K562 (cell line): ENCODE data around the gene SLC9A3. TPM values are rescaled to one million over a fixed set of nuclear protein-coding genes. Genes with fewer than 3 reads are reported as not detected.

Experiments
- ATAC-seq: fragments of 200-7000 bp; cut with Tn5 transposase; 3 replicates; pipeline ENCODE4 v1.9.1; 2020; ENCODE audit warnings: moderate library complexity
- BruUV-seq: library from RNA; stranded (reverse); fragments of 400-500 nt; replicated peaks from 2 replicates; lab custom pipeline; 2021; lab: Mats Ljungman, UMichigan
- CTCF ChIA-PET: fragments of 300-600 bp; formaldehyde crosslinking; extraction: SDS; loops from one replicate; lab custom pipeline; 2021; ENCODE audit warnings: low intra/inter-chr PET ratio; lab: Yijun Ruan, JAX
- POLR2A ChIA-PET: fragments of 300-600, 350-650 bp; sonication (Branson Sonifier 250); formaldehyde crosslinking; extraction: SDS; loops from one replicate; lab custom pipeline; 2021; ENCODE audit warnings: antibody characterized with exemption, inconsistent platforms; lab: Yijun Ruan, JAX
- DNase-seq, 4 experiments: peaks; one replicate each; pipeline versions ENCODE4 v3.0.0 to v3.0.0-alpha.2; 2011 to 2018; ENCODE audit warnings: low spot score in 3 of 4, mixed read lengths in 3 of 4; ENCODE audit errors: extremely low read depth in 1 of 4
- FAIRE-seq: peaks from 2 replicates; lab custom pipeline; 2011; peaks lifted over from hg19 to GRCh38; lab: Jason Lieb, UNC
- H2AFZ ChIP-seq: 2 replicates; pipeline ENCODE4 v1.6.0; 2011; ENCODE audit warnings: low read depth, low read length, control low read depth, inconsistent platforms
- H3K27ac ChIP-seq: fragments of 200-600 bp; 3 replicates; pipeline ENCODE4 v1.8.0; 2011; ENCODE audit warnings: low read depth, mild to moderate bottlenecking, control low read depth, inconsistent platforms, low read length, moderate library complexity, mixed read lengths; ENCODE audit errors: extremely low read depth
- H3K27me3 ChIP-seq, 2 experiments: fragments of 300-600 bp in 1 of 2; 2 replicates in 1 of 2; 3 replicates in 1 of 2; pipeline versions ENCODE4 v1.6.0 to v1.8.0; 2011; ENCODE audit warnings: inconsistent platforms in 2 of 2, low read length in 2 of 2, mild to moderate bottlenecking in 1 of 2, mixed read lengths in 1 of 2, moderate library complexity in 1 of 2; ENCODE audit not compliant: control insufficient read depth in 2 of 2, insufficient read depth in 2 of 2
- H3K36me3 ChIP-seq: fragments of 300-600 bp; 3 replicates; pipeline ENCODE4 v1.8.0; 2011; ENCODE audit warnings: mild to moderate bottlenecking, low read length, inconsistent platforms; ENCODE audit not compliant: control insufficient read depth, insufficient read depth
- H3K4me1 ChIP-seq, 2 experiments: fragments of 200-600 bp in 1 of 2; replicated peaks in 1 of 2; 2 replicates in 1 of 2; 3 replicates in 1 of 2; pipeline versions ENCODE4 v1.5.1 to v1.8.0; 2011; ENCODE audit warnings: inconsistent platforms in 2 of 2, low read length in 2 of 2, mild to moderate bottlenecking in 1 of 2, mixed read lengths in 1 of 2, moderate library complexity in 1 of 2; ENCODE audit not compliant: control insufficient read depth in 2 of 2, insufficient read depth in 2 of 2
- H3K4me2 ChIP-seq: 2 replicates; pipeline ENCODE4 v1.6.1; 2011; ENCODE audit warnings: low read length, control low read depth, inconsistent platforms, mixed read lengths; ENCODE audit not compliant: insufficient read depth
- H3K4me3 ChIP-seq: fragments of 200-600 bp; sonication (generic), shearing (Covaris generic); 2 replicates; pipeline ENCODE4 v1.5.1; 2016; ENCODE audit warnings: control low read depth, inconsistent platforms
- H3K79me2 ChIP-seq: fragments of 200-600 bp; 3 replicates; pipeline ENCODE4 v1.8.0; 2011; ENCODE audit warnings: low read length, inconsistent platforms; ENCODE audit not compliant: control insufficient read depth, insufficient read depth
- H3K9ac ChIP-seq, 2 experiments: 2 replicates each; pipeline versions ENCODE4 v1.6.0 to v1.6.1; 2011; ENCODE audit warnings: low read depth in 2 of 2, low read length in 2 of 2, control low read depth in 1 of 2, inconsistent platforms in 1 of 2, mild to moderate bottlenecking in 1 of 2, mixed read lengths in 1 of 2; ENCODE audit not compliant: insufficient read depth in 1 of 2
- H3K9me1 ChIP-seq: one replicate; pipeline ENCODE4 v1.6.0; 2011; ENCODE audit warnings: inconsistent platforms, mild to moderate bottlenecking, low read length, moderate library complexity; ENCODE audit not compliant: control insufficient read depth, insufficient read depth
- H3K9me3 ChIP-seq: replicated peaks from 2 replicates; pipeline ENCODE4 v1.5.1; 2011; ENCODE audit warnings: low read depth, low read length, inconsistent platforms; ENCODE audit not compliant: control insufficient read depth, insufficient read depth
- H4K20me1 ChIP-seq: replicated peaks from 2 replicates; pipeline ENCODE4 v1.6.1; 2011; ENCODE audit warnings: low read length, inconsistent platforms, mixed read lengths; ENCODE audit not compliant: control insufficient read depth, insufficient read depth
- ATF3 ChIP-seq, 2 experiments: fragments of 450-650 bp in 1 of 2; sonication (generic) in 1 of 2; formaldehyde crosslinking in 1 of 2; IDR thresholded peaks in 1 of 2; conservative IDR thresholded peaks in 1 of 2; 2 replicates each; pipeline versions ENCODE4 v1.6.1 to v1.8.1; 2016 to 2023; ENCODE audit warnings: mild to moderate bottlenecking in 2 of 2, moderate library complexity in 2 of 2, inconsistent platforms in 1 of 2, missing genetic modification reagents in 1 of 2
- CC2D1A ChIP-seq: fragments of 450-650 bp; IDR thresholded peaks from 2 replicates; pipeline ENCODE4 v1.6.1; 2017; ENCODE audit warnings: mild to moderate bottlenecking
- MAFK ChIP-seq: IDR thresholded peaks from 2 replicates; pipeline ENCODE4 v1.6.1; 2011; ENCODE audit warnings: low read length, improper control_type of control experiment
- NFYB ChIP-seq: IDR thresholded peaks from 2 replicates; pipeline ENCODE4 v1.6.1; 2011; ENCODE audit warnings: mild to moderate bottlenecking, moderate library complexity; ENCODE audit not compliant: insufficient read length; ENCODE audit errors: extremely low read depth
- PCBP1 ChIP-seq: fragments of 200-400 bp; formaldehyde crosslinking; IDR thresholded peaks from 2 replicates; pipeline ENCODE4 v1.6.1; 2018; ENCODE audit warnings: mild to moderate bottlenecking, low read depth, low read length; ENCODE audit not compliant: poor library complexity, severe bottlenecking
- PHB2 ChIP-seq: fragments of 450-650 bp; IDR thresholded peaks from 2 replicates; pipeline ENCODE4 v1.6.1; 2017; ENCODE audit warnings: low read depth
- POLR2AphosphoS5 ChIP-seq: IDR thresholded peaks from 2 replicates; pipeline ENCODE4 v1.6.1; 2011; ENCODE audit warnings: mild to moderate bottlenecking, low read depth, low read length, moderate library complexity; ENCODE audit not compliant: control insufficient read depth, insufficient read depth
- SAFB ChIP-seq: fragments of 200-400 bp; formaldehyde crosslinking; IDR thresholded peaks from 2 replicates; pipeline ENCODE4 v1.6.1; 2017; ENCODE audit warnings: low read depth, low read length, borderline replicate concordance
- SRSF9 ChIP-seq: fragments of 200-400 bp; formaldehyde crosslinking; IDR thresholded peaks from 2 replicates; pipeline ENCODE4 v1.6.1; 2017; ENCODE audit warnings: low read depth, low read length, borderline replicate concordance
- TCF7 ChIP-seq: sonication (generic); IDR thresholded peaks from 2 replicates; pipeline ENCODE4 v1.6.1; 2016; ENCODE audit warnings: antibody characterized with exemption, borderline replicate concordance
- WGBS: fragments of 100-300 bp; shearing (Covaris generic); methylation state at CpG from one replicate; pipeline ENCODE4 v1.1.6; 2016; ENCODE audit warnings: low coverage, mixed read lengths; ENCODE audit not compliant: insufficient coverage; ENCODE audit errors: missing lambda C conversion rate; 5-methylcytosine and 5-hydroxymethylcytosine counted together
- in situ Hi-C: fragments of 300-500 bp; cut with MboI; formaldehyde crosslinking; loops from 4 replicates; pipeline ENCODE4 v1.15.0; 2018; ENCODE audit warnings: inconsistent platforms, mixed read lengths
- intact Hi-C: fragments of 100-400 bp; cut with micrococcal nuclease; formaldehyde crosslinking; loops from 2 replicates; pipeline ENCODE4 v1.14.2; 2022
- polyA plus RNA-seq, 8 experiments: library from polyadenylated mRNA; depleted of rRNA in 4 of 8; stranded (reverse) in 5 of 8; unstranded in 3 of 8; fragments of >200 nt; fragmentation: Nextera tagmentation in 2 of 8; fragmentation: Illumina TruSeq in 1 of 8; extraction: Ambion mirVana in 2 of 8; extraction: Trizol in 1 of 8; gene quantifications; 2 replicates each; pipeline versions ENCODE4 v1.2.1 to v1.2.3, GENCODE V29; 2011 to 2014; ENCODE audit warnings: inconsistent platforms in 1 of 8, missing spikeins in 1 of 8
- total RNA-seq, 7 experiments: library from RNA; depleted of rRNA in 6 of 7; stranded (reverse); fragments of >200 nt in 6 of 7; fragmentation: Illumina TruSeq in 2 of 7; extraction: Trizol in 2 of 7; gene quantifications; 2 replicates each; pipeline versions ENCODE4 v1.2.1 to v1.2.3, GENCODE V29; 2011 to 2021; ENCODE audit warnings: low replicate concordance in 1 of 7

SLC9A3 gene
- total and polyA plus RNA-seq, 9 of the 15 experiments (the other 6 are each of a cell fraction or from before 2014, with no cell fraction given) = 1.5 to 5.8 (median 3.7) TPM; not detected in 2

- WGBS = 13% methylated on average over 38 of the region's 41 CpGs
- TF ChIP-seq NFYB = no peak
- TF ChIP-seq SAFB = no peak
- no peak for TF ChIP-seq POLR2AphosphoS5
- TF ChIP-seq MAFK = no peak
- TF ChIP-seq ATF3 (IDR thresholded peaks at IDR 0.05) = no peak
- TF ChIP-seq ATF3 (CRISPR knock-in tag; conservative IDR thresholded peaks at IDR 0.05) = no peak
- no peak for TF ChIP-seq SRSF9
- TF ChIP-seq PHB2 = no peak
- no peak for TF ChIP-seq CC2D1A
- TF ChIP-seq PCBP1 = no peak
- no peak for TF ChIP-seq TCF7
Observed at GRCh38 chr5:534743-535671, 10.8 kb upstream of the SLC9A3 start.

More at GRCh38 chr5:534743-535671, 10.8 kb upstream of the SLC9A3 start:
- Histone ChIP-seq H2AFZ (no peak overlapping the region), H3K9ac (no peak overlapping the region), H3K36me3 (no peaks in the 10 kb centered on the region), H4K20me1 (peaks cover 39% of the 10 kb centered on the region), H3K79me2 (no peaks in the 10 kb centered on the region), H3K4me3 (no peak overlapping the region), H3K9me1 (no peaks in the 10 kb centered on the region), H3K4me1 (peaks cover 0 to 48% of the 10 kb centered on the region in 2 experiments; a peak in 1 of 5 replicates), H3K27ac (no peak overlapping the region), H3K27me3 (peaks cover 68 to 94% of the 10 kb centered on the region in 2 experiments), H3K9me3 (no peaks in the 10 kb centered on the region), H3K4me2 (no peak overlapping the region)
- FAIRE-seq (no peak), ATAC-seq (no peak), DNase-seq (no peak)
- ChIA-PET CTCF (no interaction called here), POLR2A (interaction anchor here (0.5 to 0.7 kb wide), 2 partner anchors 126 to 250 kb away, joined by 3 read pairs; no protein-coding TSS in a partner anchor)
- intact Hi-C loops (no loop called here), in situ Hi-C loops (no loop called here)
- no TSS peak for BruUV-seq
